ENCODE measurements around the gene HEXD.

Gene HEXD

GRCh38 chr17:82382933-82383255, 35.3 kb upstream of the HEXD start:
- no peak for DNase-seq

DNA sequence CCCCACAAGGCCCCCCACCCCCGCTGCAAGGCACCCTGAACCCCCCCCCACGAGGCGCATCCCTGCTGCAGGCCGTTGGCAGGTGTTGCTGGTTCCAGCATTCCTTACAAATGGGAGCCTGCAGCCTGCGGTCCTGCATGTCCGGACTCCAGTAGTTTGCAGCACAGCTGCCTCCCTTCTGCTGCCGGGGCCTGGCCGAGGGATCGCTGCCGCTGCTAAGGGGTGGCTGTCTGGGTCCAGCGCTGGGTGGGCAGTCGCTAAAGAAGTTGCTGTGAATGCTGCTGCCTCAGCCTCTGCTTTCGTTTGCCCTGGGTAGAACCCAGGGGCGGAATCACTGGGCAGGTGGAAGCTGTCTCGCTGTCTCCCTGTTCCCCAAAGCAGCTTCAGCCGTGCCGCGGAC, 34.7 kb upstream of the HEXD start:
- no peak for DNase-seq

- DNase-seq: no peak
Measured at GRCh38 chr17:82384051-82384729, 34.0 kb upstream of the HEXD start.

GRCh38 chr17:82384730-82385481, 33.2 kb upstream of the HEXD start:
- peak; percentile 85 for DNase-seq

- DNase-seq: peak; percentile 89
Measured at GRCh38 chr17:82385559-82386254, 32.4 kb upstream of the HEXD start.

DNA sequence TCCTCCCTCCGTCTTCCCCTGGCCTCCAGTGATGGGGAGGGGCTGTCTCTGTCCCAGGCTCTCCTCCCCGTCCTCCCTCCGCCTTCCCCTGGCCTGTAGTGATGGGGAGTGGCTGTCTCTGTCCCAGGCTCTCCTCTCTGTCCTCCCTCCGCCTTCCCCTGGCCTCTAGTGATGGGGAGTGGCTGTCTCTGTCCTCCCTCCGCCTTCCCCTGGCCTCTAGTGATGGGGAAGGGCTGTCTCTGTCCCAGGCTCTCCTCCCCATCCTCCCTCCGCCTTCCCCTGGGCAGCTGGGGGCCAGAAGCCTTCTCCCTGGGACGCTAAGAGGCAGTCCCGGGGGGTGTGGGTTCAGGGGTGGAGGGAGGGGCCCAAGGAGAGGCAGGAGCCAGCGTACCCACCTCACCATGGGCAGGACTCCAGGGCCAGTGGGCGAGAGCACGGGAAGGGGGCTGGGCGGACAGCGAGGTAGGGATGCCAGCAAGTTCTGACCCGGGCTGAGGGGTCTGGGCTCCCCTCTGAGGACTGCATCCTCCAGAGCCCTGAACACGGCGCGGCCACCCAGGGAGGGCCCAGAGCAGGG, 31.8 kb upstream of the HEXD start:
- DNase-seq: peak; percentile 89

- DNase-seq: no peak
Measured at GRCh38 chr17:82386881-82387704, 31.1 kb upstream of the HEXD start.

GRCh38 chr17:82387705-82388106, 30.4 kb upstream of the HEXD start:
- DNase-seq: no peak

DNA sequence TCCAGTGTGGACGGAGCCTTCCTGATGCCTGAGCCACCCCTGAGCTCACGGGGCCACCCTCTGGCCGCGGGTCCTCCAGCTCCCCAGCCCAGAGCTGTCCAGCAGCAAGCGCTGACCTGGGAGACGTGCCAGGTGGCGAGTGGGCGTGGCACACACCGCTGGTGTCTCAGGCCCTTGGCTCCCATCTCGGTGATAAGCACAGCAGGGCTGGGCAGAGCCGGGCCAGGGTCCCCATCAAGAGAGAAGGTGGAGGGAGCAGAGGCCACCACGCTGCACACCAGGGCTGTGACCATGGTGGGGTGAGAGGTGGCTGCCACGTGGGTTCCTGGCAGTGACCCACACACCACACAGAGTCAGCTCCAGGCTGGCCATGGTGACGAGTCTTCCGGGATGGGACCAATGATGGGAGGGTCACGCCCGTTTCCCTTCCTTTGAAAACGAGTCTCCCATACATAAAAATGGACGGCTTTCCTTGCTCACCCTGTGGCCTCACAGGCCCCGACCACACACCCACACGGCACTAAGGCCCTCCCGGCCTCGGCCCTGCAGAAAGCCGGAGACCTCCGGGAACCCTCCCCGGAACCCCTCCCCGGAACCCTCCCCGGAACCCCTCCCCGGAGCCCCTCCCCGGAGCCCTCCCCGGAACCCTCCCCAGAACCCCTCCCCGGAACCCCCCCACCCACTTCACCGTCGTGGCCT, 29.8 kb upstream of the HEXD start:
- DNase-seq: no peak

GRCh38 chr17:82388922-82389283, 29.2 kb upstream of the HEXD start:
- no peak for DNase-seq

GRCh38 chr17:82389379-82389778, 28.8 kb upstream of the HEXD start:
- DNase-seq: no peak

DNA sequence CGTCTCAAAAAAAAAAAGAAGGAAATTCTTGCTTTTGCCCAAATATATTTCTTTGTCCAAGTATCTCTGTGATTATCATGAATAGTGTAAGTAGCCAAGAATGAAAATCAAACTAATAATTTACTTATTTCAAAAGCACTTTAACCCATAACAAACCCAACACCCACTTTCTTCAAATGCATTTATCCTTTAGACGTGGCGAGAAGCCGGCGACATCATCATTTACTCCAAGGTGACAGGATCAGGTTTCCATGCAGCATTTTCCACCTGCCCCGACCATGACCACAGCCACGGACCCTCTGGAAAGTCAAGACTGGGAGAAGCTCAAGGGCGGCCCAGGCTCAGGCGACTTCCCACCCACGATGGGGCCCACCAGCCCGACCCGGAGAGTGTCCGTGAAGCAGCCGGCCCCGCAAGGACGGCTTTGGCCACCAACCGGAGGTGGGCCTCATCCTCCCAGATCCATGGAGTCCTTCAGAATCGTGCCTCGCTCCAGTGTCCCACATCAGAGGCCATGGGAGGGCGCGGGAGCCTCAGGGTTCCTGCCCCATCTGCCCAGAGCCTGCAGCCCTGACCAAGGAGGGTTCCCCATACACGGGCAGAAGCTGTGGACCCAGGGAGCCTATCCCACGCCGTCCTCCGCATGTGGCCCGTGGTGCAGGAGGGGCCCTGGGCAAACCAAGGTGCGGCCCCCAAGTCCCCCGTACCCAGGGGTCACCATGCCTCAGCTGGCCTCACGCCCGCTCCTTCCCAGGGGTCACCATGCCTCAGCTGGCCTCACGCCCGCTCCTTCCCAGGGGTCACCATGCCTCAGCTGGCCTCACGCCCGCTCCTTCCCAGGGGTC, 27.9 kb upstream of the HEXD start:
- no peak for DNase-seq

GRCh38 chr17:82390860-82391435, 27.2 kb upstream of the HEXD start:
- no peak for DNase-seq

DNA sequence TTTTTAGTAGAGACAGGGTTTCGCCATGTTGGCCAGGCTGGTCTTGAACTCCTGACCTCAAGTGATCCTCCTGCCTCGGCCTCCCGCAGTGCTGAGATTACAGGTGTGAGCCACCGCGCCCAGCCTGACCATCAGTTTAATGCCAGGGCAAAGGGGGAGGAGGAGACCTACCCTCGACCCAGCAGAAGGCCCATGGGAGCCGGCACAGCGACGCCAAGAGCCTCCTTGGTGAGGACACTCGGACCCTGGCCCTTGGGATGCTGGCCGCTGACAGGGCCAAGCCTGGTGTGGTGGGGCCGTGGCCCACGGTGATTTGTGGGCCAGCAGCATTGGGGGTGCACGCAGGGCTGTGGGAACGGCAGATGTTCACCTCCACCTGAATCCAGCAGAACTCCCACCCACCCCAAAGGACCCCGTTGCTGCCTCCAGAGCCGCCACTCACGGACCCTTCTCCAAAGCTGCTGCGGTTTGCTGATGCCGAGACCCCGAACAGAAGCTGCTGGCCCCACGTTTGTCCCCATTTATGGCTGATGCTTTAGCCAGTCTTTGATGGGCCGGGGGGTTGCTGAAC, 26.6 kb upstream of the HEXD start:
- DNase-seq: no peak

DNA sequence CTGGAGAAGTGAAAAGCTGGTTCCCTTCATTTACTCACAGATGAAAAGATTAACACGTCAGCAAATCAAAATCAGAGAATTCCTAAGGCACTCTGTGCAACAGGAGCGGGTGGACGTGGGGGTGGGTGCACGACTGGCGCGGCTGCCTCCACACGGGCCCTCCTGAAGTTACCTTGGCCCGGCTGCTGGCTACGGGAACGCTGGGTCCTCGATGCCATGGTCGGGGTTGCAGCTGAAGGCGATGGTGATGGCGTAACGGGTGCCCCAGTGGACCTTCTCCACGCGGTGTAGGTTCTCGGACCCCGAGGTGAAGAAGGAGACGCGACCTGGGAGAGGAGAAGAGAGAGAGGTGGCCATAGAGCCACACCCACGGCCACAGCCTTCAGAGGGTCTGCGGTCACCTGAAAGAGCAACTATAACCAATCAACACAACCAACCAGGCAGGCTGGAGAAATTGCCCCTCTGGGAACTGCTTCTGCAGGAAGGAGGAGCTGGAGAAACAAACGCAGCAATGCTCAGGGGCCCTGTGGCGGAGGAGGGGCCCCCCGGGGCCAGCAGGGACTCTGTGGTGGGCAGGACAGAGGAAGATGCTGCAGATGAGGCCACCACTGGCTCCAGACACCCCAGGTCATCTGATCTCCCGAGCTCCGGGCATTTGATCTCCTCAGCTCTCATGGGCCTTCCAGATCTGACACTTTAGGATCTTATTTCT, 25.8 kb upstream of the HEXD start:
- DNase-seq: no peak

GRCh38 chr17:82392941-82393340, 25.2 kb upstream of the HEXD start:
- DNase-seq: no peak

GRCh38 chr17:82394278-82394677, 23.9 kb upstream of the HEXD start:
- DNase-seq: no peak

DNA sequence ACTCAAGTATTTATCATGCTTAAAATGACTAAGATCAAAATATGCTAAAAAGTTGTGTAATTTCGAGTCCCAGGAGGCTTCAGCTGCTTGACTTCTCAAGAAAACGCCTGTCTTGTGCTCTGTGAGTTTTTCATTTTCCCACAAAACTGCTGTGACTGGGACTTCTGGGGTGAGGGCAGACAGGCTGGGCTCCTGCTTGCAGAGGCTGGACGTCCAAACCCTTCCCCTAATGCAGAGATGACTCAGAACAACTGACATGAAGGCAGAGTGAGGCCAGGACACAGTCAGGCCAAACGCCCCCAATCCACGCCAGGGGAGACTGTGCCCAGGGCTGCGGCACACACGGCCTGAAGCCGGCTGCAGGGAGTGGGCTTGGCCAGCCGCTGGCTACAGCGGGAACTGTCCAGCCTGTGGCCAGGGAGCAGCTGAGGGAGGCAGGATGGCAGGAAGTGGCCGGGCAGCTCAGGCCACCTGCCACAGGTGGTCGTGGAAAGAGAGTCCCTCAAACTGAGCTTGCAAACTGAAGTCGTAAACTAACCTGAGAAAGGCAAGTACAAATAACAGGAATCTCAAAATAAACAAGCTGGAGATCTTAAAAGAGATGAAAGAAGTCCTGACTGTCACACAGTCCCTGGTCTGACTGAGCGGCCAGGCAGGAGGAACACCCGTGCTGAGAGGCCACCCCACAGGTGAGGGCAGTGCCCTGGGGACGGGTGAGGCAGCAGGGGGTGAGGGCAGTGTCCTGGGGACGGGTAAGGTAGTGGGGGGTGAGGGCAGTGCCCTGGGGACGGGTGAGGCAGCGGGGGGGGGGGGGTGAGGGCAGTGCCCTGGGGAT, 21.3 kb upstream of the HEXD start:
- peak; percentile 4 for DNase-seq
